K562 (cell line): ENCODE data around the gene SVBP. TPM values are rescaled to one million over a fixed set of nuclear protein-coding genes. Genes with fewer than 3 reads are reported as not detected.

Source experiments
- ATF7 ChIP-seq: fragments of 450-650 bp; IDR thresholded peaks from 2 replicates; pipeline ENCODE4 v1.7.1; 2014; ENCODE audit warnings: mild to moderate bottlenecking, moderate library complexity
- BCLAF1 ChIP-seq, 2 experiments: fragments of 450-650 bp in 1 of 2; IDR thresholded peaks; 2 replicates each; pipeline ENCODE4 v1.6.1; 2011 to 2017; ENCODE audit warnings: low read depth in 2 of 2, antibody characterized with exemption in 1 of 2, borderline replicate concordance in 1 of 2, low read length in 1 of 2, mild to moderate bottlenecking in 1 of 2, mixed read lengths in 1 of 2; ENCODE audit not compliant: control insufficient read depth in 1 of 2
- CHD1 ChIP-seq: fragments of 200-600 bp; sonication (generic); IDR thresholded peaks from one replicate; pipeline ENCODE4 v1.6.1; 2012; ENCODE audit warnings: mild to moderate bottlenecking, moderate library complexity, low read length, inconsistent platforms
- E2F3 ChIP-seq: fragments of 250-450 bp; sonication (Bioruptor Pico); IDR thresholded peaks from 2 replicates; pipeline ENCODE4 v1.4.0; 2020; ENCODE audit warnings: mild to moderate bottlenecking
- GABPB1 ChIP-seq: sonication (generic); formaldehyde crosslinking; IDR thresholded peaks from 2 replicates; pipeline ENCODE4 v1.8.0; 2022; ENCODE audit warnings: mild to moderate bottlenecking, missing genetic modification reagents
- HDAC6 ChIP-seq: IDR thresholded peaks from 2 replicates; pipeline ENCODE4 v1.6.1; 2012; ENCODE audit warnings: low read depth, mild to moderate bottlenecking, control low read depth, inconsistent platforms, low read length, moderate library complexity
- HDAC8 ChIP-seq: fragments of 450-650 bp; IDR thresholded peaks from 2 replicates; pipeline ENCODE4 v1.6.1; 2016; ENCODE audit warnings: mild to moderate bottlenecking, missing genetic modification characterization, moderate library complexity, missing compliant biosample characterization
- HMGN3 ChIP-seq: IDR thresholded peaks from 2 replicates; pipeline ENCODE4 v1.6.1; 2011; ENCODE audit warnings: borderline replicate concordance, low read depth, mild to moderate bottlenecking, mixed read lengths, low read length; ENCODE audit not compliant: insufficient read length; ENCODE audit errors: extremely low read depth
- L3MBTL2 ChIP-seq: fragments of 450-650 bp; IDR thresholded peaks from 2 replicates; pipeline ENCODE4 v1.6.1; 2016; ENCODE audit warnings: mild to moderate bottlenecking, moderate library complexity
- PHF8 ChIP-seq: fragments of 200-600 bp; sonication (generic); IDR thresholded peaks from 2 replicates; pipeline ENCODE4 v1.6.1; 2012; ENCODE audit warnings: mixed run types, mild to moderate bottlenecking, inconsistent platforms, low read length, moderate library complexity, borderline replicate concordance
- RBFOX2 ChIP-seq: fragments of 200-400 bp; formaldehyde crosslinking; IDR thresholded peaks from 2 replicates; pipeline ENCODE4 v1.6.1; 2017; ENCODE audit warnings: low read depth, mild to moderate bottlenecking, low read length, moderate library complexity
- RUNX1 ChIP-seq: sonication (generic); IDR thresholded peaks from 2 replicates; pipeline ENCODE4 v1.6.1; 2016; ENCODE audit warnings: antibody characterized with exemption, low read depth
- SPI1 ChIP-seq: IDR thresholded peaks from 2 replicates; pipeline ENCODE4 v1.6.1; 2011; ENCODE audit warnings: low read depth, low read length, control low read depth, borderline replicate concordance
- TEAD4 ChIP-seq, 2 experiments: sonication (generic) in 1 of 2; formaldehyde crosslinking in 1 of 2; IDR thresholded peaks; 2 replicates each; pipeline versions ENCODE4 v1.6.1 to v1.8.0; 2012 to 2022; ENCODE audit warnings: borderline replicate concordance in 1 of 2, inconsistent platforms in 1 of 2, low read length in 1 of 2, mild to moderate bottlenecking in 1 of 2, missing genetic modification reagents in 1 of 2
- ZNF57 ChIP-seq: fragments of 450-650 bp; formaldehyde crosslinking; IDR thresholded peaks from 2 replicates; pipeline ENCODE4 v1.4.0; 2020; ENCODE audit warnings: mild to moderate bottlenecking, moderate library complexity
- ZNF583 ChIP-seq: fragments of 250-450 bp; sonication (Bioruptor Pico); IDR thresholded peaks from 2 replicates; pipeline ENCODE4 v1.4.0; 2020
- polyA plus RNA-seq, 8 experiments: library from polyadenylated mRNA; depleted of rRNA in 4 of 8; stranded (reverse) in 5 of 8; unstranded in 3 of 8; fragments of >200 nt; fragmentation: Nextera tagmentation in 2 of 8; fragmentation: Illumina TruSeq in 1 of 8; extraction: Ambion mirVana in 2 of 8; extraction: Trizol in 1 of 8; gene quantifications; 2 replicates each; pipeline versions ENCODE4 v1.2.1 to v1.2.3, GENCODE V29; 2011 to 2014; ENCODE audit warnings: inconsistent platforms in 1 of 8, missing spikeins in 1 of 8
- total RNA-seq, 7 experiments: library from RNA; depleted of rRNA in 6 of 7; stranded (reverse); fragments of >200 nt in 6 of 7; fragmentation: Illumina TruSeq in 2 of 7; extraction: Trizol in 2 of 7; gene quantifications; 2 replicates each; pipeline versions ENCODE4 v1.2.1 to v1.2.3, GENCODE V29; 2011 to 2021; ENCODE audit warnings: low replicate concordance in 1 of 7
- TF ChIP-seq, protein P1 (sequence below): fragments of 450-650 bp; formaldehyde crosslinking; conservative IDR thresholded peaks from 2 replicates; pipeline ENCODE4 v1.4.0; 2022; ENCODE audit warnings: mild to moderate bottlenecking, missing genetic modification characterization
- TF ChIP-seq, protein P2 (sequence below): fragments of 450-650 bp; IDR thresholded peaks from 2 replicates; pipeline ENCODE4 v1.6.1; 2016

Gene SVBP
- total and polyA plus RNA-seq, 9 of the 15 experiments (the other 6 are each of a cell fraction or from before 2014, with no cell fraction given) = 31.7 to 49.7 (median 40.0) TPM

- TF ChIP-seq, protein P1, sequence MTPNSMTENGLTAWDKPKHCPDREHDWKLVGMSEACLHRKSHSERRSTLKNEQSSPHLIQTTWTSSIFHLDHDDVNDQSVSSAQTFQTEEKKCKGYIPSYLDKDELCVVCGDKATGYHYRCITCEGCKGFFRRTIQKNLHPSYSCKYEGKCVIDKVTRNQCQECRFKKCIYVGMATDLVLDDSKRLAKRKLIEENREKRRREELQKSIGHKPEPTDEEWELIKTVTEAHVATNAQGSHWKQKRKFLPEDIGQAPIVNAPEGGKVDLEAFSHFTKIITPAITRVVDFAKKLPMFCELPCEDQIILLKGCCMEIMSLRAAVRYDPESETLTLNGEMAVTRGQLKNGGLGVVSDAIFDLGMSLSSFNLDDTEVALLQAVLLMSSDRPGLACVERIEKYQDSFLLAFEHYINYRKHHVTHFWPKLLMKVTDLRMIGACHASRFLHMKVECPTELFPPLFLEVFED = no peak; the same call in 1 of the 2 replicates
- peak; percentile 98 for TF ChIP-seq PHF8
- peak; percentile 66; the same call in 1 of the 2 replicates for TF ChIP-seq E2F3 (CRISPR knock-in tag)
- TF ChIP-seq GABPB1 (CRISPR knock-in tag) = peak; percentile 73
- TF ChIP-seq, protein P2, sequence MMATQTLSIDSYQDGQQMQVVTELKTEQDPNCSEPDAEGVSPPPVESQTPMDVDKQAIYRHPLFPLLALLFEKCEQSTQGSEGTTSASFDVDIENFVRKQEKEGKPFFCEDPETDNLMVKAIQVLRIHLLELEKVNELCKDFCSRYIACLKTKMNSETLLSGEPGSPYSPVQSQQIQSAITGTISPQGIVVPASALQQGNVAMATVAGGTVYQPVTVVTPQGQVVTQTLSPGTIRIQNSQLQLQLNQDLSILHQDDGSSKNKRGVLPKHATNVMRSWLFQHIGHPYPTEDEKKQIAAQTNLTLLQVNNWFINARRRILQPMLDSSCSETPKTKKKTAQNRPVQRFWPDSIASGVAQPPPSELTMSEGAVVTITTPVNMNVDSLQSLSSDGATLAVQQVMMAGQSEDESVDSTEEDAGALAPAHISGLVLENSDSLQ = peak; percentile 90
- TF ChIP-seq HDAC6 = peak; percentile 83
- TF ChIP-seq HDAC8 (tag) = no peak
- 0 out of 2 replicates have a peak, but pooled peaks have one; percentile 36 for TF ChIP-seq RUNX1
- peak; percentile 26 for TF ChIP-seq HMGN3
- TF ChIP-seq ATF7 = peak; percentile 75; the same call in 1 of the 2 replicates
- TF ChIP-seq L3MBTL2 = peak; percentile 54
- TF ChIP-seq SPI1 = 0 out of 2 replicates have a peak, but pooled peaks have one; percentile 1
- TF ChIP-seq RBFOX2 = peak; percentile 99
- no peak for TF ChIP-seq TEAD4 (IDR thresholded peaks at IDR 0.05; ENCODE audit: low read length)
- TF ChIP-seq TEAD4 (CRISPR knock-in tag; IDR thresholded peaks at IDR 0.05; ENCODE audit: borderline replicate concordance) = no peak
- peak; percentile 19 for TF ChIP-seq CHD1
- no peak for TF ChIP-seq ZNF57 (CRISPR knock-in tag)
- 0 out of 2 replicates have a peak, but pooled peaks have one; percentile 30 for TF ChIP-seq ZNF583
- no peak for TF ChIP-seq BCLAF1 (IDR thresholded peaks at IDR 0.05; ENCODE audit: borderline replicate concordance in 1 of 2, control insufficient read depth in 1 of 2, low read depth in 2 of 2, low read length in 1 of 2)
Measured at GRCh38 chr1:42766741-42767509, 50.3 kb downstream of the SVBP start, which contains the start of the genes C1orf50 and P3H1 (continued).
